GM12872 (cell line): ENCODE results near the gene RAP1GAP.

Experiments used
- TF ChIP-seq, protein P1 (sequence below): IDR thresholded peaks from 3 replicates; pipeline ENCODE4 v1.5.1; 2011; ENCODE audit warnings: low read depth, mild to moderate bottlenecking, low read length, moderate library complexity; ENCODE audit not compliant: insufficient read depth

Gene RAP1GAP

DNA sequence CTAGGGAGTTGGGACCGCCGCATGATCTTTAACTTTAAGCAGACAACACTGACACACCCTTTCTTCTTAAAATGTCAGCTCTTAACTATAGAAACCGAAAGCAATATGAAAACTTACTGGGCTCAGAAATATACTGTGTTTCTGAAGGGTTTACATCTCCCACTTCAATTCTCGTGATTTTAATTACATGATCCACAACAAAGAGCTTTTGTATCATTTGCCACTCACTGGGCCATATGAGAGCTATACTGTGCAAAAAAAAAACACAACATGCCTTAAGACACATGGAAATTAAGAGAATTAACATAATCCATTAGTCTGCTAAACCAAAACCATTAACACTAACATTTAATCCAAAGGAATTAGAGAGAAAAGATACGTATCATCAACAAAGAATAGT, 35.0 kb upstream of the RAP1GAP start:
- TF ChIP-seq, protein P1, sequence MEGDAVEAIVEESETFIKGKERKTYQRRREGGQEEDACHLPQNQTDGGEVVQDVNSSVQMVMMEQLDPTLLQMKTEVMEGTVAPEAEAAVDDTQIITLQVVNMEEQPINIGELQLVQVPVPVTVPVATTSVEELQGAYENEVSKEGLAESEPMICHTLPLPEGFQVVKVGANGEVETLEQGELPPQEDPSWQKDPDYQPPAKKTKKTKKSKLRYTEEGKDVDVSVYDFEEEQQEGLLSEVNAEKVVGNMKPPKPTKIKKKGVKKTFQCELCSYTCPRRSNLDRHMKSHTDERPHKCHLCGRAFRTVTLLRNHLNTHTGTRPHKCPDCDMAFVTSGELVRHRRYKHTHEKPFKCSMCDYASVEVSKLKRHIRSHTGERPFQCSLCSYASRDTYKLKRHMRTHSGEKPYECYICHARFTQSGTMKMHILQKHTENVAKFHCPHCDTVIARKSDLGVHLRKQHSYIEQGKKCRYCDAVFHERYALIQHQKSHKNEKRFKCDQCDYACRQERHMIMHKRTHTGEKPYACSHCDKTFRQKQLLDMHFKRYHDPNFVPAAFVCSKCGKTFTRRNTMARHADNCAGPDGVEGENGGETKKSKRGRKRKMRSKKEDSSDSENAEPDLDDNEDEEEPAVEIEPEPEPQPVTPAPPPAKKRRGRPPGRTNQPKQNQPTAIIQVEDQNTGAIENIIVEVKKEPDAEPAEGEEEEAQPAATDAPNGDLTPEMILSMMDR, result no peak

DNA sequence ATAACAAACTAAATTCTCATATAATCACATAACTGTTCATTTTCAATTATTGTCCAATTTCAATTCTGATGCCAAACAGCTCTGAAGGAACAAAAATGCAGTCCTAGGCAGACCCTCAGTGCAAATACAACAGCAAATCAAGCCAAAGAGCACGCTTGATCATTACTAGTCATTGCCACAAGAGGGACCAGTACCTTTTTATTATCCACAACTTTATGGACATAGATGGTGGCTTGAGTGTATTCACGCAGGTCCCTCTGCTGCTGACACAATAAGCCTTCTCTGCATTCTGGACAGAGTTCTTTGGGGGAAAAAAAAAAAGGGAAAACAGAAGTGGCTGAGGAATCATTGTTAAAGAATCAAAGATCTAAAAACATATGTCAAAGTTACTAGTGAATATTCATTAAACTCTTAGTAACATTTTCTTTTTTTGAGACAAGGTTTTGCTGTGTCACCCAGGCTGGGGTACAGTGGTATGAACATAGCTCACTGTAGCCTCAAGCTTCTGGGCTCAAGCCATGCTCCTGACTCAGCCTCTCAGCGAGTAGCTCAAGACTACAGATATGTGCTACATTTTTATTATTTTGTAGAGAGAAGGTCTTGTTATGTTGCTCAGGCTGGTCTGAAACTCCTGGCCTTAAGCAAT, 34.3 kb upstream of the RAP1GAP start:
- TF ChIP-seq, protein P1, result peak; percentile 58

DNA sequence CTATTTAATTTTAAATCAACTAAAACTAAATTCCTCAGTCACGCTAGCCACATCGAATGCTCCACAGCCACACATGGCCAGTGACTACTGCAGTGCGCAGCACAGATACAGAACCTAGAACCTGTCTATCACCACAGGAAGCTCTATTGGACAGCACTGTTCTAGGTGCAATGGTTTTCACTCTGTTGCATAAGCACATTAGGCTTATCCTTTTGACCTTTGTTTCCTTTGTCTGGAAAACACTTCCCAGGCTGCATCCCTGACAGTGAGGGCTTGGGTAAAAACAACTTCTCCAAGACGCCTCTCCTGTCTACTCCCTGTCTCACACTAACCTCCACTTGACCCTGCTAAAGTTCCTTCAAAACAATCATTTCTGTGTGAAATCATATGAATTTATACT, 33.6 kb upstream of the RAP1GAP start:
- TF ChIP-seq, protein P1, result no peak

DNA sequence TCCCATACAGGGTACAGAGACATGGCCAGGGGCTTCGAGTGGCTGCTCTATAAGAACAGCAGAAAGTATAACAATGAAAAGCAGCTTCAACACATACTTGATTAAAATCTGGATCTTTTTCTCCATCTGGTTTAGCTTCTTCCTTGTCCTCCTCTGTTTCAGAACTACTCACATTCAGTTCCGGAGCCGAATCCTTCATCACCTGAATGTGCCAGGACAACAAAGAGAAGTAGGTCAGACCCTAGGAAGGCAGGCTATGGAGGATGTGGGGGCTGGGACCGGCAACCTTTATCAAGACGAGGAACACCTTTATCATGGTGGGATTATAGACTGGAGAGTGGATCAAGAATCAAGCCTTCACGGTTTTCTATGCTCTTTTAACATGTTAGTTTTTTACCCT, 32.2 kb upstream of the RAP1GAP start:
- TF ChIP-seq, protein P1, result no peak

DNA sequence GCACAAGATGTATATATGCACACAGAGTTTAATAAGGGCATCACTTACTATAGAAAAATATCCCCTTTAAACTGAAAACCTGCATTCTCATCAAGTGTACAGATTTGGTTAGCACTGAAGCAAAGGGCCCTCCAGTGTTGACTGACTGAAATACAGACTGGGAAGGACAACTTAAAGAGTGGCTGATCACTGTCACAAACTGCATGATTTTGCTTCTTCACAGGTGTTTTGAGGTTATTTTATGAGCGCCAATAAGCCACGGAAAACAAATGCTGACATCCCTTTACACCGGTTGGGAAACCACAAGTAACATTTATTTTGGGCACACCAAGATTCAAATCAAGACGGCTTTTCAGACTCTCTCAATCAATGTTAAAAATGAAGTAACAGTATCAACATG, 30.9 kb upstream of the RAP1GAP start:
- TF ChIP-seq, protein P1, result no peak

DNA sequence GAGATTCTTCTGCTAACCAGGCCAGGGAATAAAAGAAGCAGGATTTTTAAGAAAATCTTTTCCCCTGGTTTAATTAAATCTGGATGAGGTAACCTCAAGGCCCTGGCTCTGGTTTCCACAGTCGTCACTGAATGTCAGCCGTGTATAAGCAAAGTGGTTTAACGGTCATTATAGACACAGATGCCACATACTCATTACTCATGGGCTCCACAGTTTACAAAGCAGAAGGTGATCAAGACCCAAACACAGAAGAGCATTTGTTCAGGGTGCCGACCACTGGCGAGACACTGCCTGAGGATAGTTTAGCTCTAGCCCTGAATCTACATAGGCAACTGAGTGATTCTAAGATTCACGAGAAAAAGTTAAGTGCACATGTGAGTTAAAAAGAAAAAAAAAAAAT, 27.8 kb upstream of the RAP1GAP start:
- TF ChIP-seq, protein P1, result no peak

DNA sequence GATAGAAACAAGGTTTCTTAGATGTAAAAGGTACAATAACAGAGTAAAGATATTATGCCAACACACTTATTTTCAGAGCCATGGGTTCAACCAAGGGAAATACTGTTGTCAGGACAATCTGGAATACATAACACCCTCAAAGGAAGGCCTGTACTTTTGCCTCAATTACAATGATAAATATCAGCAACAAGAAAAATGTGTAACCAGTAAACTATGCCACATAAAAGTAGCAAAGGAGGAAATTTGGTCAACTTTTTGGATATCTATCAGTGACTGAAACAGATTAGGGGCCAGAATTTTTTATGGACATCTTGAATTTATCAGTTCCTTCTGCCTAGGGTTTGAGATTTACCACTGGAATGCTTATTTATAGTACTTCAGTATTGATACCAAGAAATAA, 24.6 kb upstream of the RAP1GAP start:
- TF ChIP-seq, protein P1, result no peak
